HepG2 (cell line): Measurements from ENCODE around the gene RAP1A. TPM values are rescaled to one million over a fixed set of nuclear protein-coding genes. Genes with fewer than 3 reads are reported as not detected.

Experiments used
- CBX2 ChIP-seq, 2 experiments: fragments of 200-600 bp in 1 of 2; sonication (generic); formaldehyde crosslinking in 1 of 2; IDR thresholded peaks; 2 replicates each; pipeline versions ENCODE4 v1.7.0 to v1.8.1; 2018 to 2022; ENCODE audit warnings: low read depth in 2 of 2, low read length in 1 of 2, mild to moderate bottlenecking in 1 of 2, missing genetic modification reagents in 1 of 2
- HOXA5 ChIP-seq: sonication (generic); formaldehyde crosslinking; IDR thresholded peaks from 2 replicates; pipeline ENCODE4 v1.4.0; 2020; ENCODE audit warnings: missing genetic modification reagents
- IRF2 ChIP-seq: IDR thresholded peaks from 2 replicates; pipeline ENCODE4 v1.6.1; 2018; ENCODE audit warnings: missing genetic modification reagents, missing compliant biosample characterization
- KDM2A ChIP-seq: sonication (generic); formaldehyde crosslinking; IDR thresholded peaks from 2 replicates; pipeline ENCODE4 v1.4.0; 2020; ENCODE audit warnings: low read depth, missing genetic modification reagents, borderline replicate concordance
- MAZ ChIP-seq, 2 experiments: sonication (generic) in 1 of 2; formaldehyde crosslinking in 1 of 2; IDR thresholded peaks; 2 replicates each; pipeline versions ENCODE4 v1.5.0 to v1.6.1; 2012 to 2020; ENCODE audit warnings: low read depth in 2 of 2, mild to moderate bottlenecking in 2 of 2, borderline replicate concordance in 1 of 2, improper control_type of control experiment in 1 of 2, low read length in 1 of 2, missing genetic modification reagents in 1 of 2, moderate library complexity in 1 of 2
- NONO ChIP-seq, 2 experiments: fragments of 450-650 bp in 1 of 2; sonication (generic) in 1 of 2; formaldehyde crosslinking in 1 of 2; IDR thresholded peaks in 1 of 2; conservative IDR thresholded peaks in 1 of 2; 2 replicates each; pipeline versions ENCODE4 v1.6.1 to v1.8.0; 2017 to 2022; ENCODE audit warnings: mild to moderate bottlenecking in 1 of 2, missing genetic modification reagents in 1 of 2, moderate library complexity in 1 of 2
- PAX8 ChIP-seq: sonication (generic); formaldehyde crosslinking; IDR thresholded peaks from 2 replicates; pipeline ENCODE4 v1.8.0; 2022; ENCODE audit warnings: mild to moderate bottlenecking, missing genetic modification reagents, borderline replicate concordance
- POLR2A ChIP-seq, 2 experiments: IDR thresholded peaks; 2 replicates each; pipeline ENCODE4 v1.6.1; 2011; ENCODE audit warnings: low read depth in 2 of 2, low read length in 2 of 2, mild to moderate bottlenecking in 1 of 2, moderate library complexity in 1 of 2; ENCODE audit not compliant: insufficient read depth in 1 of 2
- POLR2AphosphoS5 ChIP-seq: IDR thresholded peaks from 2 replicates; pipeline ENCODE4 v1.6.1; 2012; ENCODE audit warnings: low read depth, low read length
- SAP130 ChIP-seq: IDR thresholded peaks from 2 replicates; pipeline ENCODE4 v1.6.1; 2016; ENCODE audit warnings: low read depth
- SNRNP70 ChIP-seq: fragments of 200-400 bp; formaldehyde crosslinking; IDR thresholded peaks from 2 replicates; pipeline ENCODE4 v1.6.1; 2017; ENCODE audit warnings: mild to moderate bottlenecking, low read depth, low read length, moderate library complexity
- TSC22D2 ChIP-seq: sonication (generic); formaldehyde crosslinking; IDR thresholded peaks from 2 replicates; pipeline ENCODE4 v1.5.1; 2020; ENCODE audit warnings: missing genetic modification reagents, mild to moderate bottlenecking, borderline replicate concordance
- ZC3H13 ChIP-seq: sonication (generic); formaldehyde crosslinking; IDR thresholded peaks from 2 replicates; pipeline ENCODE4 v1.8.1; 2023; ENCODE audit warnings: mild to moderate bottlenecking, missing genetic modification reagents, moderate library complexity
- ZFP36L2 ChIP-seq: sonication (generic); formaldehyde crosslinking; IDR thresholded peaks from 2 replicates; pipeline ENCODE4 v1.4.0; 2020; ENCODE audit warnings: missing genetic modification reagents
- ZNF263 ChIP-seq: sonication (generic); formaldehyde crosslinking; IDR thresholded peaks from 2 replicates; pipeline ENCODE4 v1.4.0; 2020; ENCODE audit warnings: missing genetic modification reagents
- ZNF292 ChIP-seq: sonication (generic); formaldehyde crosslinking; IDR thresholded peaks from 2 replicates; pipeline ENCODE4 v1.8.1; 2022; ENCODE audit warnings: mild to moderate bottlenecking, low read depth, missing genetic modification reagents, borderline replicate concordance
- ZNF564 ChIP-seq: sonication (generic); formaldehyde crosslinking; IDR thresholded peaks from 2 replicates; pipeline ENCODE4 v1.8.1; 2023; ENCODE audit warnings: mild to moderate bottlenecking, missing genetic modification reagents
- ZNF619 ChIP-seq: sonication (generic); formaldehyde crosslinking; IDR thresholded peaks from 2 replicates; pipeline ENCODE4 v1.4.0; 2020; ENCODE audit warnings: mild to moderate bottlenecking, missing genetic modification reagents
- polyA plus RNA-seq, 8 experiments: library from polyadenylated mRNA; depleted of rRNA in 3 of 8; stranded (reverse) in 7 of 8; unstranded in 1 of 8; fragments of >200 nt; fragmentation: Illumina TruSeq in 4 of 8; extraction: Trizol in 4 of 8; gene quantifications; 2 replicates each; pipeline versions ENCODE4 v1.2.1 to v1.2.3, GENCODE V29; 2011 to 2016; ENCODE audit warnings: low read depth in 4 of 8, missing spikeins in 1 of 8, mixed read lengths in 1 of 8; ENCODE audit not compliant: insufficient read depth in 1 of 8
- total RNA-seq, 5 experiments: library from RNA; depleted of rRNA; stranded (reverse); fragments of >200 nt; fragmentation: Illumina TruSeq; extraction: Trizol; gene quantifications; 2 replicates each; pipeline ENCODE4 v1.2.3, GENCODE V29; 2016; ENCODE audit warnings: low read depth in 1 of 5
- TF ChIP-seq, protein P1 (sequence below): sonication (generic); formaldehyde crosslinking; IDR thresholded peaks from 2 replicates; pipeline ENCODE4 v1.4.0; 2020; ENCODE audit warnings: mild to moderate bottlenecking, missing genetic modification reagents
- TF ChIP-seq, protein P2 (sequence below): IDR thresholded peaks from 2 replicates; pipeline ENCODE4 v1.6.1; 2016
- TF ChIP-seq, protein P3 (sequence below): sonication (generic); formaldehyde crosslinking; IDR thresholded peaks from 2 replicates; pipeline ENCODE4 v1.4.0; 2020; ENCODE audit warnings: missing genetic modification reagents, borderline replicate concordance
- TF ChIP-seq, protein P4 (sequence below): sonication (generic); formaldehyde crosslinking; IDR thresholded peaks from 2 replicates; pipeline ENCODE4 v1.4.0; 2020; ENCODE audit warnings: missing genetic modification reagents

Gene RAP1A
- total and polyA plus RNA-seq, 2 of the 13 experiments (the other 11 are each of a cell fraction or from before 2014, with no cell fraction given), result 19.0 to 20.7 TPM

DNA sequence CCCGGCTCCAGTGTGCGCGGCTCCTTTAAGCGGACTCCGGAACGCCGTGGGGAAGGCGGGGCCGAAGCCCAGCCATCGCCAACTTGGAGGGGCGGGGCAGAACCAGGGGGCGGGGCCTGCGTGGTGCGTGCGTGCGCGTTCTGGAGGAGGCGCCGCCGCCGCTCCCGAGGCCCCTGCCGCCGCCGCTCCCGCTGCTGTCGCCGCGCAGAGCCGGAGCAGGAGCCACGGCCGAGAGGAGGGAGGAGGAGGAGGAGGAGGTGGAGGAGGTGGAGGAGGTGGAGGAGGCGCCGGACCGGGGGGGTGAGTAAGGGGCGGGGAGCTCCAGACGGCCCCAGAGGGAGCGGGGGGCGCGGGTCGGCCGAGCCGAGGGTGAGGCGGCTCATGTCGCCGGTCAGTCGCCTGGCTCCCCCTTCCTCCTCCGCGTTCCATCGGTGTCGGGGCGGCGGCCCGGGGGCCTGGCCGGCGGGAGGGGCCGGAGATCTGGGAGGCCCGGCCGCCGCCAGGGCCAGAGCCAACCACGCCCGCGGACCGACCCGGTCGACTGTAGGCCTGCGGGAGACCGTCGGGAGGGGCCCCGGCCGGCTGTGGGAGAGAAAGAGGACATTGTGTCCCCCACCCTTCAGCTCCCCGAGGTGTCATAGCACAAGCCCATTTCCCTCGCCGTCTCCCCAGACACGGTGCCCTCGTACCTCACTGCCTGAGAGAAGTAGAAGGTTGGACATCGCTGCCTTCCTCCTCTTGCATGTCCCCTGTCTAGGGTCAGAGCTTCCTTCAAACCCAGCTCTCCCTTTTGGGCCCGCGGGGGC, at the start of gene RAP1A (continued):
- no peak for TF ChIP-seq ZNF292
- TF ChIP-seq ZNF619 (CRISPR knock-in tag), result no peak
- 0 out of 2 replicates have a peak, but pooled peaks have one; percentile 13 for TF ChIP-seq KDM2A
- TF ChIP-seq, protein P1, sequence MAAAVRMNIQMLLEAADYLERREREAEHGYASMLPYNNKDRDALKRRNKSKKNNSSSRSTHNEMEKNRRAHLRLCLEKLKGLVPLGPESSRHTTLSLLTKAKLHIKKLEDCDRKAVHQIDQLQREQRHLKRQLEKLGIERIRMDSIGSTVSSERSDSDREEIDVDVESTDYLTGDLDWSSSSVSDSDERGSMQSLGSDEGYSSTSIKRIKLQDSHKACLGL (CRISPR knock-in tag), result peak; percentile 49; the same call in 1 of the 2 replicates
- peak; percentile 70 for TF ChIP-seq POLR2AphosphoS5
- 0 out of 2 replicates have a peak, but pooled peaks have one; percentile 25 for TF ChIP-seq MAZ (IDR thresholded peaks at IDR 0.05; ENCODE audit: borderline replicate concordance, low read depth, low read length)
- TF ChIP-seq MAZ (CRISPR knock-in tag; IDR thresholded peaks at IDR 0.05; ENCODE audit: low read depth), result peak; percentile 78
- TF ChIP-seq, protein P2, sequence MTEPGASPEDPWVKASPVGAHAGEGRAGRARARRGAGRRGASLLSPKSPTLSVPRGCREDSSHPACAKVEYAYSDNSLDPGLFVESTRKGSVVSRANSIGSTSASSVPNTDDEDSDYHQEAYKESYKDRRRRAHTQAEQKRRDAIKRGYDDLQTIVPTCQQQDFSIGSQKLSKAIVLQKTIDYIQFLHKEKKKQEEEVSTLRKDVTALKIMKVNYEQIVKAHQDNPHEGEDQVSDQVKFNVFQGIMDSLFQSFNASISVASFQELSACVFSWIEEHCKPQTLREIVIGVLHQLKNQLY (CRISPR knock-in tag), result no peak
- TF ChIP-seq SNRNP70, result no peak
- no peak for TF ChIP-seq PAX8 (CRISPR knock-in tag)
- peak; percentile 57 for TF ChIP-seq SAP130 (CRISPR knock-in tag)
- no peak for TF ChIP-seq CBX2 (IDR thresholded peaks at IDR 0.05; ENCODE audit: low read depth, low read length)
- no peak for TF ChIP-seq CBX2 (CRISPR knock-in tag; IDR thresholded peaks at IDR 0.05; ENCODE audit: low read depth)
- TF ChIP-seq POLR2A (IDR thresholded peaks at IDR 0.05; ENCODE audit: insufficient read depth in 1 of 2, low read depth in 2 of 2, low read length in 2 of 2), result peak in 1 of 2 experiments; percentile 63; a peak in 2 of 4 replicates
- TF ChIP-seq HOXA5 (CRISPR knock-in tag), result no peak
- no peak for TF ChIP-seq NONO (IDR thresholded peaks at IDR 0.05)
- TF ChIP-seq NONO (CRISPR knock-in tag; conservative IDR thresholded peaks at IDR 0.05), result peak; percentile 44; the same call in 1 of the 2 replicates
- peak; percentile 96 for TF ChIP-seq ZNF263 (CRISPR knock-in tag)
- TF ChIP-seq ZNF564 (CRISPR knock-in tag), result 0 out of 2 replicates have a peak, but pooled peaks have one; percentile 6
- TF ChIP-seq, protein P3, sequence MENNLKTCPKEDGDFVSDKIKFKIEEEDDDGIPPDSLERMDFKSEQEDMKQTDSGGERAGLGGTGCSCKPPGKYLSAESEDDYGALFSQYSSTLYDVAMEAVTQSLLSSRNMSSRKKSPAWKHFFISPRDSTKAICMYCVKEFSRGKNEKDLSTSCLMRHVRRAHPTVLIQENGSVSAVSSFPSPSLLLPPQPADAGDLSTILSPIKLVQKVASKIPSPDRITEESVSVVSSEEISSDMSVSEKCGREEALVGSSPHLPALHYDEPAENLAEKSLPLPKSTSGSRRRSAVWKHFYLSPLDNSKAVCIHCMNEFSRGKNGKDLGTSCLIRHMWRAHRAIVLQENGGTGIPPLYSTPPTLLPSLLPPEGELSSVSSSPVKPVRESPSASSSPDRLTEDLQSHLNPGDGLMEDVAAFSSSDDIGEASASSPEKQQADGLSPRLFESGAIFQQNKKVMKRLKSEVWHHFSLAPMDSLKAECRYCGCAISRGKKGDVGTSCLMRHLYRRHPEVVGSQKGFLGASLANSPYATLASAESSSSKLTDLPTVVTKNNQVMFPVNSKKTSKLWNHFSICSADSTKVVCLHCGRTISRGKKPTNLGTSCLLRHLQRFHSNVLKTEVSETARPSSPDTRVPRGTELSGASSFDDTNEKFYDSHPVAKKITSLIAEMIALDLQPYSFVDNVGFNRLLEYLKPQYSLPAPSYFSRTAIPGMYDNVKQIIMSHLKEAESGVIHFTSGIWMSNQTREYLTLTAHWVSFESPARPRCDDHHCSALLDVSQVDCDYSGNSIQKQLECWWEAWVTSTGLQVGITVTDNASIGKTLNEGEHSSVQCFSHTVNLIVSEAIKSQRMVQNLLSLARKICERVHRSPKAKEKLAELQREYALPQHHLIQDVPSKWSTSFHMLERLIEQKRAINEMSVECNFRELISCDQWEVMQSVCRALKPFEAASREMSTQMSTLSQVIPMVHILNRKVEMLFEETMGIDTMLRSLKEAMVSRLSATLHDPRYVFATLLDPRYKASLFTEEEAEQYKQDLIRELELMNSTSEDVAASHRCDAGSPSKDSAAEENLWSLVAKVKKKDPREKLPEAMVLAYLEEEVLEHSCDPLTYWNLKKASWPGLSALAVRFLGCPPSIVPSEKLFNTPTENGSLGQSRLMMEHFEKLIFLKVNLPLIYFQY (CRISPR knock-in tag), result peak; percentile 22; the same call in 1 of the 2 replicates
- no peak for TF ChIP-seq IRF2 (CRISPR knock-in tag)
- TF ChIP-seq TSC22D2 (CRISPR knock-in tag), result no peak
- TF ChIP-seq, protein P4, sequence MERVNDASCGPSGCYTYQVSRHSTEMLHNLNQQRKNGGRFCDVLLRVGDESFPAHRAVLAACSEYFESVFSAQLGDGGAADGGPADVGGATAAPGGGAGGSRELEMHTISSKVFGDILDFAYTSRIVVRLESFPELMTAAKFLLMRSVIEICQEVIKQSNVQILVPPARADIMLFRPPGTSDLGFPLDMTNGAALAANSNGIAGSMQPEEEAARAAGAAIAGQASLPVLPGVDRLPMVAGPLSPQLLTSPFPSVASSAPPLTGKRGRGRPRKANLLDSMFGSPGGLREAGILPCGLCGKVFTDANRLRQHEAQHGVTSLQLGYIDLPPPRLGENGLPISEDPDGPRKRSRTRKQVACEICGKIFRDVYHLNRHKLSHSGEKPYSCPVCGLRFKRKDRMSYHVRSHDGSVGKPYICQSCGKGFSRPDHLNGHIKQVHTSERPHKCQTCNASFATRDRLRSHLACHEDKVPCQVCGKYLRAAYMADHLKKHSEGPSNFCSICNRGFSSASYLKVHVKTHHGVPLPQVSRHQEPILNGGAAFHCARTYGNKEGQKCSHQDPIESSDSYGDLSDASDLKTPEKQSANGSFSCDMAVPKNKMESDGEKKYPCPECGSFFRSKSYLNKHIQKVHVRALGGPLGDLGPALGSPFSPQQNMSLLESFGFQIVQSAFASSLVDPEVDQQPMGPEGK, result peak; percentile 79
- no peak for TF ChIP-seq ZFP36L2 (CRISPR knock-in tag)
- TF ChIP-seq ZC3H13 (CRISPR knock-in tag), result no peak
